Effector memory CD4-positive, alpha-beta T cell (primary cell): ENCODE data around the gene LPCAT1.

Experiments used
- DNase-seq, 3 donors: peaks; one replicate each; pipeline ENCODE4 v3.0.0-alpha.2; 2020
- H3K27ac ChIP-seq: 2 replicates; pipeline ENCODE4 v1.7.0; 2013; ENCODE audit warnings: mild to moderate bottlenecking, low read length, moderate library complexity; ENCODE audit not compliant: insufficient read depth, poor library complexity, severe bottlenecking
- H3K27me3 ChIP-seq: replicated peaks from 2 replicates; pipeline ENCODE4 v1.7.0; 2013; ENCODE audit warnings: mild to moderate bottlenecking, low read length; ENCODE audit not compliant: insufficient read depth, control insufficient read depth, poor library complexity, severe bottlenecking
- H3K36me3 ChIP-seq: 2 replicates; pipeline ENCODE4 v1.7.0; 2013; ENCODE audit warnings: mild to moderate bottlenecking, low read length, moderate library complexity; ENCODE audit not compliant: control insufficient read depth, insufficient read depth
- H3K4me1 ChIP-seq: 2 replicates; pipeline ENCODE4 v1.7.0; 2013; ENCODE audit warnings: low read length, mild to moderate bottlenecking; ENCODE audit not compliant: control insufficient read depth, insufficient read depth, poor library complexity, severe bottlenecking
- H3K4me3 ChIP-seq: 2 replicates; pipeline ENCODE4 v1.7.0; 2013; ENCODE audit warnings: low read length, low read depth, mild to moderate bottlenecking; ENCODE audit not compliant: insufficient read depth, poor library complexity, severe bottlenecking
- H3K9me3 ChIP-seq: 2 replicates; pipeline ENCODE4 v1.7.0; 2013; ENCODE audit warnings: mild to moderate bottlenecking, low read length, moderate library complexity; ENCODE audit not compliant: control insufficient read depth

The LPCAT1 gene

DNA sequence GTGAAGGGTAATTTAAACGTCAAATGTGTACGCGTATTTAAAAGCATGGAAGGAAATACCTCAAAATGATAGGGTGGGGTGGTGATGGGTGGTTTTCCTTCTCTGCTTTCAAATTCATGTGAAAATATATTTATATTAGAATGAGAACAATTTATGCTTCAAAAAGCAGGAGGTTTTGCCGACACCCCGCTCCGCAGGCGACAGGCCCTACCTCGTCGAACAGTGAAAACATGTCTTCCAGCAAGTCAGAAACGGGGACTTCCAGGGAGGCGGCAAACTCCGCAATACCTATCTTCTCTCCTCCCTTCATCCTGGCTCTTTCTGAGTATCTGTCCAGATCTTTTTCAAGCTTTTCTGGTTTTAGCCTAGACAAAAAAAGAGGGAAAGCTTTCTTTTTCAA lies 50.0 kb downstream of the LPCAT1 start:
- Histone ChIP-seq H3K9me3 (no peaks in the 10 kb centered on the region), H3K4me1 (no peaks in the 10 kb centered on the region), H3K36me3 (peaks cover 36% of the 10 kb centered on the region), H3K27me3 (no peaks in the 10 kb centered on the region), H3K4me3 (no peak overlapping the region), H3K27ac (no peak overlapping the region)
- DNase-seq = no peak

DNA sequence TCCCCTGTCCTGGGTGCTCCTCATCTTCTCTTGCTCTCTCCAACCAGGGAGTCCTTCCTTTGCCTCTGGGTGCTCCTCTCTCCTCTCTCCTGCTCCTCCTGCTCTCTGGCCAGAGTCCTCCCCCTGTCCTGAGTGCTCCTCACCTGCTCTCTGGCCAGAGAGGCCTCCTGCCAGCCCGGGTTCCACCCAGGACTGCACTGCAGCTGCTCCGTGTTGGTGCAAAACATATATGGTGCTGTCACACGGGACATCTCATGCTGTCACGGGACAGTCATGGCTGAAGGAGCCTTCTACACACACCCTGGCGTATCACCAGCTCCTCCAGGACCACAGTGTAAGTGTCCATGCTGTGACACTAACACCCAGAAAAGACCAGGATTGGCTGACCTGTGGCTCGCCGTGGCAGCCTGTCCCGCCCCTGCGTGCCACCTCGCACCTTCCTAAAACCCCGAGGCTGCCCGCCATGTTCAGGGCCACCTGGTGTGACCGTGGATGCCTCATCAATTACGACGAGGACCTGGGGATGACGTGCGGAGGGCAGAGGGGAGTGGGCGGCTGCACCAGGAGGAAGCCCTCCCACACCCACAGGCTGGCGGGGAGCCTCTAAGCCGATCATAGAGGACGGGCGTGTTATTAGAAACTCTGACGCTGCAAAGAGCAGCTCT lies 50.7 kb downstream of the LPCAT1 start:
- Histone ChIP-seq H3K9me3 (no peaks in the 10 kb centered on the region), H3K36me3 (peaks cover 31% of the 10 kb centered on the region), H3K4me3 (no peak overlapping the region), H3K4me1 (no peaks in the 10 kb centered on the region), H3K27me3 (no peaks in the 10 kb centered on the region), H3K27ac (no peak overlapping the region)
- DNase-seq = no peak

DNA sequence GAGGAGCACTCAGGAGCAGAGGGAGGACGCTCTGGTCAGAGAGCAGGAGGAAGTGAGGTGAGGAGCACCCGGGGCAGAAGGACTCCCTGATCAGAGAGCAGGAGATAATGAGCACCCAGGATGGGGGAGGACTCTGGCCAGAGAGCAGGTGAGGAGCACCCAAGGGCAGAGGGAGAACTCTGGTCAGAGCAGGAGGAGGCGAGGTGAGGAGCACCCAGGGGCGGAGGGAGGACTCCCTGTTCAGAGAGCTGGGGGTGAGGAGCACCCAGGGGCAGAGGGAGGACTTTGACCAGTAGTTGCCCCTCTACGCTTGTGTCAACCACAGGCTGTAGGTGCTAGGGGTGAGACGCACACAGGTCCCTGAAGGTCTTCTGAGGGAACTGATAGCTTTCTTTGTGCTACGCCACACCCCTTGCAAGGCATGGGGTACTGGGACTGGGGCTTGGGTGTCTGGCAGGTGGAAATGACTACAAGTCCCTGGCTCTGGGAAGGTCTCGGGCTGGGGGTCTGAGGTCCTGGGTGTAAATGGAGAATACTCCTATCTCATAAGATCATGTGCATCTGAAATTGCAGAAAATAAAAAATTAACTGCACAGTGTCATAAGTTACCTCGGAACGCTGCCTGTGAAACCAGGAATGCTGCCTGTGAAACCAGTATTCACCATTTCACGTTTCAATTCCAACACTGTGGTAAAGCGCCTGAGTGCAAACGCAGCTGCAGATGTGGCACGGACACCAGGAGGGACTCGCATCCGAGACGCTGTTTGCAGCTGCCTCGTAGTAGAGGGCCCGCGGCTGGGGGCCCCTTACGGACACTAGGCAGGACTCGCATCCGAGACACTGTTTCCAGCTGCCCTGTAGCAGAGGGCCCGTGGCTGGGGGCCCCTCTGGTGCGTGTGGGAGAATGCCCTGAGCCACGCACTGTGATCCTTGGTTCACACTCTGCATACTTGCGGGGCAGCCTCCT lies 51.5 kb downstream of the LPCAT1 start:
- Histone ChIP-seq H3K36me3 (peaks cover 30% of the 10 kb centered on the region), H3K27me3 (no peaks in the 10 kb centered on the region), H3K27ac (no peak overlapping the region), H3K9me3 (no peaks in the 10 kb centered on the region), H3K4me1 (no peaks in the 10 kb centered on the region), H3K4me3 (no peak overlapping the region)
- DNase-seq = no peak

DNA sequence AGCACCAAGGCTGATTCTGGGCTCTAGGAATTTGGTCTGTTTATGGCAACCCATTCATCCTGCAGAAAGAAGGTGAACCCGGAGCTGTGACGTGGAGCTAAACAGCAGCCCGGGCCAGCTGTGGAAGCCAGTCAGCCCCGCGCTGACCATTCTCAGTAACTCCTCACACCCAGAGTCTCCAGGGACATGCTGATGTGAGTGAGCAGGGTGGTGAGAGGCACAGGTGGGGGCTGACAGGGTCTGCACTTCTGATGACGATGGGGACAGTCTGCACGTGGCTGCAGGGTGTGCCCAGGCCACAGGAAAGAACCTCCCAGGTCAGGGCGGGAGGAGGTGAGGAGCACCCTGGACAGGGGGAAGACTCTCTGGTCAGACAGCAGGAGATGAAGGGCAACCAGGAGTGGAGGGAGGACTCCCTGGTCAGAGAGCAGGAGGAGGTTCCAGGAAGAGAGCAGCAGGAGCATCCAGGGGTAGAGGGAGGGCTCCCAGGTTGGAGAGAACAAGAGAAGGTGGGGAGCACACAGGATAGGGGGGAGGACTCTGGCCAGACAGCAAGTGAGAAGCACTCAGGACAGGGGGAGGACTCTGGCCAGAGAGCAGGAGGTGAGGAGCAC lies 52.4 kb downstream of the LPCAT1 start:
- no peaks in the 10 kb centered on the region for H3K9me3 ChIP-seq
- no peak overlapping the region for H3K27ac ChIP-seq
- H3K36me3 ChIP-seq = peaks cover 21% of the 10 kb centered on the region
- no peaks in the 10 kb centered on the region for H3K27me3 ChIP-seq
- no peak overlapping the region for H3K4me3 ChIP-seq
- no peak for DNase-seq
- H3K4me1 ChIP-seq = no peaks in the 10 kb centered on the region

DNA sequence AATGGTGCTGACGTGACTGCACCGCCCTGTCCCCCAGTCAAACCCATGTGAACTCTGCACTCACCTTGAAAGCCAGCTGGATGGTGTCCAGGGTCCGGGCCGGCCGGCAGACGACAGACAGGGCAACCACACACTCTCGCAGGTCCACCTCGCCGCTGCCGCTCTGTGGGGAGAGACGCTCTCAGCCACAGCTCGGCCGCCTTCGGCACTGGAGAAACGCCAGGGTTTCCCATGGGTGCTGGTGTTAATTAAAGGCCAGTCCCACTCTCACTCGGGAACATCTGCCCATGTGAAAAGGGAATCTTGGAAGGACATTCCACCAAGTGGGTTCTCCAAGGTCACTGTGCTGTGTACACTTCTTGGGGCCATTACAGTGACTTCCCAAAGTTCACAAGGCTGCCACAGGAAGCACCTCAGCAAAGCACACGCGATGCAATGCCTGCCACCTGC lies 53.0 kb downstream of the LPCAT1 start:
- H3K4me1 ChIP-seq = no peaks in the 10 kb centered on the region
- no peak overlapping the region for H3K27ac ChIP-seq
- H3K27me3 ChIP-seq = no peaks in the 10 kb centered on the region
- H3K9me3 ChIP-seq = no peaks in the 10 kb centered on the region
- H3K36me3 ChIP-seq = peaks cover 18% of the 10 kb centered on the region
- H3K4me3 ChIP-seq = no peak overlapping the region
- DNase-seq = no peak

DNA sequence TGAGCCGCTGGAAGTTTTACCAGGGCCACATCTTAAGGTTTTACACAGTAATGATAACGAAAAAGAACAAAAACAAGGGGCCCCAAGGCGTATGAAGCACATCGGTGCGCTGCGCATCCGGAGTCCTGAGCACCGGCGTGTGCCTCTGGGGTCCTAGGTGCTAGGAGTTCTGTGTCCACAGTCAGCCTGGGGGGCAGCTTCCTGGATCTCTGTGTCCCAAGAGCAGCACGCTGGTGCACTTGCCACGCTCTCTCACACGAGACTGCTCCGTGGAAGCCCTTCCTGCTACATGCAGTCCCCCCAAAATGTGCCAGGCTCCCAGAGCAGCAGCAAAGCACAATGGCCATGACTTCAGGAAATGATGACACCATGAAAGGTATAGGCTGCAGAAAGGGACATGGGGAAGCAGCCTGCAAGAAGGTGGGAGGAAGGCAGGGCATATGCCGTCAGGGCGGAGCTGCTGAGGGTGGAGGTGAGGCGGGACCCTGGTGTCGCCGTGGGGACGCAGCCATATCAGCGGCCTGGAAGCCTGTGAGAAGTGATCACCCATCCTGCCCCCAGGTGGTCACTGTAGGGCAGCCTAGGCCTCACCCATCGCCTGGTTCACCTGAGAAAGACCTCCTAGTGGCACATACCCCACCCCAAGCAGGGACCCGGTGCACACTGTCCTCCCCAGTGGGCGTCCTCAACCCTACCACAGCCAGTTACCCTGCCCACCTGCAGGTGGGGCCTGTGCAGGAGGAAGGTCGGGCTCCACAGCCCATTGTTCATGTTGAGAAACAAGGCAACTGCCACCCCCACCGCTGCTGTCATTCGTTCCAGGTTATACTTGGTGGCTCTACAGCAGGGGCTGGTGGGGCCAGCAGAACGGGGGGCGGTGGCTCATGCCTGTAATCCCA lies 54.9 kb downstream of the LPCAT1 start:
- H3K27ac ChIP-seq = no peak overlapping the region
- H3K9me3 ChIP-seq = no peaks in the 10 kb centered on the region
- no peaks in the 10 kb centered on the region for H3K27me3 ChIP-seq
- no peak overlapping the region for H3K4me3 ChIP-seq
- DNase-seq = no peak
- peaks cover 13% of the 10 kb centered on the region for H3K36me3 ChIP-seq
- H3K4me1 ChIP-seq = no peaks in the 10 kb centered on the region

DNA sequence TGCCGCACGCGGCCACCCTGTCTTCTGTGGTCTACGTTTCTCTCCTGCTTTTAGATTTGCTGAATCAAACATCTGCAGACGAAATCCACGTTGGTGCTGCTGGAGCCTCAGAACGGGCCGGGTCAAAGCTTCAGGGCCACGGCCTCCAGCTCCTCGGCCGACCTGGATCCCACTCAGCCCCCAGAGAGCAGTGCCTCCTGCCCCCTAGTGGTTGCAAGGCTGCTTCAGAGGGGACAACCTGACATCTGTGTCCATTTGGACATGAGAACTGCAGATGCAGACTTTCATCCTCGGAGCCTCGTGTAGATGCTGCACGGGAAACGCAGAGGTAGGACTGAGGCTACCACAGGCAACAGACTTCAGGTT lies 55.5 kb downstream of the LPCAT1 start:
- Histone ChIP-seq H3K9me3 (no peaks in the 10 kb centered on the region), H3K4me3 (no peak overlapping the region)

DNA sequence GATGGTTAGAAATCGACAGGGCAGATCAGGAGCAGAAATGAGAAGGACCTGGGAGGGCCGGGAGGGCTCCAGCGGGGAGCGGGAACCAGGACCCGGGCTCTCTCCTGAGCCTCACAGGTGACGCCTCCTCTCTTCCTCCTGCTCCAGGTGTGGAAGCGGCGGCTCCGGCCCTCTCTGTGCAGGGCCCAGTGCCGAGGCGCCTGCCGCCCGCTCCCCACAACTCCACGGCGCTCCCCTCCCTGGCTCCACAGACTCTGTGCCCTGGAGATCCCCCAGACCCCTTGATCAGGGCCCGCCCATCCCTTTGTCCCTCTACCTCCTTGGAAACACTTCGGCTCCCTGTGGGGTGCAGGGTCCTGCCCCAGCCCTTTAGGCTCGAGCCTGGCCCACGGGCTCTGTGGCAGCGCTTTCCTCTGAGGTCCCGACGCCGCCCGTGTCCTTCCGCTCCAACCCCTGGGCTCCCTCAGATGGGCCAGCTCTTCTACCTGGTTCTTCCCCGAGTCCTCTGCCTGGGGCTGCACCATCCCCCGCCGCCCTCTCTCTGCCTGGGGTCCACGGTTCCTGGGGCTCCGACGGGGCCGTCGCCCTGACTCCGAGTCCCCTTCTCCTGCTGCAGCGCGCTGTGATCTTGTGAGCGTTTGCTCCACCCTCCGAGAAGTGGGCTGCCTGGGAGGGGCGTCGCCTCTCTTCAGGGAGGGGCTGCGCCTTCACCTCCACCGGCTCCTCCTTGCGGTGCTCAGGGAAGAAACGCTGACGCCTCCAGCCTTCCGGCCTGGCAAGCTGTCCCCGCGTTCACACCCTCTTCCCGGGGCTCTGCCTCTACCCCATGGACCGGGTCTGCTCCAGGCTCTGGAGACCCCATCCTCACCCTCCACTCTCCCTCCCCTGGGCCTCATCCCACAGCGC lies 56.2 kb downstream of the LPCAT1 start:
- no peak for DNase-seq
- H3K4me1 ChIP-seq = no peaks in the 10 kb centered on the region
- H3K4me3 ChIP-seq = no peak overlapping the region
- H3K27ac ChIP-seq = no peak overlapping the region
- H3K9me3 ChIP-seq = no peaks in the 10 kb centered on the region
- no peaks in the 10 kb centered on the region for H3K27me3 ChIP-seq
- H3K36me3 ChIP-seq = peaks cover 18% of the 10 kb centered on the region

More for the DNA sequence above, 55.5 kb downstream of the LPCAT1 start:
- no peak for DNase-seq
- Histone ChIP-seq H3K36me3 (peaks cover 15% of the 10 kb centered on the region), H3K27ac (no peak overlapping the region), H3K27me3 (no peaks in the 10 kb centered on the region), H3K4me1 (no peaks in the 10 kb centered on the region)
